ENCODE data around the gene ZNF155.

DNA sequence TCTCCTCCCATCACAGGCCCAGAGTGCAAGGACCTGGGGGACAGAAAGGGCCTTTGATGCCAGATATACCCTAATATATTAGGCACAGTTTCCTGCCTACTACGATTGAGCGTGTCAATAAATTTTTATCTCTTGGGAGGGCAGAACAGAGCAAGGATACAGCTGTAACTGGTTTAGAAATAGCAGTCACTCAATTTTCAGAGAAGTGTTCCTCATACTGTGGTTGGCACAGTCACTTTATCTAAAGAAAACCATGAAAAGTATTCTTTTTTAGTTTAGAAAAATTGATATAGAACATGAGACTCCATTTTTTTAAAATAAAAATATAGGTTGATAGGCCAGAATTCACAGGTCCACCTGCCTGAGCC, 460 bp upstream of the ZNF155 start:
- TF ChIP-seq CTCF (IDR thresholded peaks at IDR 0.05): no peak
- TF ChIP-seq EZH2 (IDR thresholded peaks at IDR 0.05): no peak

Data from neural progenitor cell (in vitro differentiated cells).